A549 (cell line): ENCODE results near the gene TM4SF5. TPM values are rescaled to one million over a fixed set of nuclear protein-coding genes. Genes with fewer than 3 reads are reported as not detected.
A peak's percentile ranks its signal among the peaks of the same experiment; 100 is the strongest.

ENCODE experiments used
- ATAC-seq, 2 experiments: fragments of 200-7000 bp in 1 of 2; fragments of >200 bp in 1 of 2; cut with Nextera tagmentation in 1 of 2; cut with Tn5 transposase in 1 of 2; 3 replicates each; pipeline versions ENCODE4 v1.8.0 to v1.9.1; 2018 to 2020; ENCODE audit warnings: mild to moderate bottlenecking in 1 of 2, moderate library complexity in 1 of 2
- CTCF ChIA-PET: fragments of 300-600 bp; sonication (Branson Sonifier 250); formaldehyde crosslinking; extraction: SDS; loops from one replicate; lab custom pipeline; 2021; ENCODE audit warnings: antibody characterized with exemption, inconsistent platforms; lab: Yijun Ruan, JAX
- POLR2A ChIA-PET: fragments of 350-600 bp; formaldehyde crosslinking; extraction: SDS; loops from one replicate; lab custom pipeline; 2021; ENCODE audit warnings: antibody characterized with exemption, inconsistent platforms; lab: Yijun Ruan, JAX
- DNase-seq, 2 experiments: peaks; one replicate each; pipeline versions ENCODE4 v3.0.0 to v3.0.0-alpha.2; 2011 to 2016; ENCODE audit warnings: low read depth in 1 of 2, low spot score in 1 of 2
- FAIRE-seq: peaks from 2 replicates; lab custom pipeline; 2011; peaks lifted over from hg19 to GRCh38; lab: Jason Lieb, UNC
- H3K27ac ChIP-seq, 2 experiments: fragments of >200 bp; sonication (Bioruptor Twin); formaldehyde crosslinking; 3 replicates each; pipeline ENCODE4 v1.5.1; 2016 to 2017
- H3K4me1 ChIP-seq: fragments of >200 bp; sonication (Bioruptor Twin); formaldehyde crosslinking; 3 replicates; pipeline ENCODE4 v1.6.1; 2016
- H3K4me2 ChIP-seq: fragments of >200 bp; sonication (Bioruptor Twin); formaldehyde crosslinking; 3 replicates; pipeline ENCODE4 v1.6.1; 2016
- H3K4me3 ChIP-seq: fragments of >200 bp; sonication (Bioruptor Twin); formaldehyde crosslinking; 3 replicates; pipeline ENCODE4 v1.5.1; 2016
- H3K9me3 ChIP-seq: fragments of >200 bp; sonication (Bioruptor Twin); formaldehyde crosslinking; 3 replicates; pipeline ENCODE4 v1.6.1; 2016
- CBX2 ChIP-seq: fragments of 200-600 bp; sonication (generic); IDR thresholded peaks from 2 replicates; pipeline ENCODE4 v1.6.1; 2016; ENCODE audit warnings: low read depth, mild to moderate bottlenecking, borderline replicate concordance
- CHD2 ChIP-seq: fragments of 150-350 bp; IDR thresholded peaks from 2 replicates; pipeline ENCODE4 v1.6.1; 2014; ENCODE audit warnings: low read length; ENCODE audit not compliant: partially characterized antibody
- EHF ChIP-seq: fragments of 250-450 bp; sonication (Bioruptor Pico); IDR thresholded peaks from 2 replicates; pipeline ENCODE4 v1.5.0; 2020; ENCODE audit warnings: mild to moderate bottlenecking
- NR3C1 ChIP-seq: fragments of >200 bp; sonication (Bioruptor Twin); formaldehyde crosslinking; IDR thresholded peaks from 3 replicates; pipeline ENCODE4 v1.6.1; 2017
- PHF8 ChIP-seq: fragments of 200-600 bp; sonication (generic); IDR thresholded peaks from 2 replicates; pipeline ENCODE4 v1.6.1; 2016; ENCODE audit warnings: low read depth, mild to moderate bottlenecking, antibody characterized with exemption, moderate library complexity, borderline replicate concordance
- POLR2AphosphoS2 ChIP-seq: conservative IDR thresholded peaks from 2 replicates; pipeline ENCODE4 v1.6.1; 2012; ENCODE audit warnings: low read length, improper control_type of control experiment, inconsistent platforms
- RAD21 ChIP-seq, 2 experiments: fragments of >200 bp in 1 of 2; sonication (Bioruptor Twin) in 1 of 2; formaldehyde crosslinking in 1 of 2; IDR thresholded peaks in 1 of 2; conservative IDR thresholded peaks in 1 of 2; 2 replicates in 1 of 2; 3 replicates in 1 of 2; pipeline ENCODE4 v1.6.1; 2012 to 2018; ENCODE audit warnings: inconsistent platforms in 1 of 2
- RNF2 ChIP-seq: fragments of 200-600 bp; sonication (generic); IDR thresholded peaks from 2 replicates; pipeline ENCODE4 v1.6.1; 2016; ENCODE audit warnings: low read depth, mild to moderate bottlenecking, antibody characterized with exemption, moderate library complexity, borderline replicate concordance
- SREBF2 ChIP-seq: fragments of 450-650 bp; IDR thresholded peaks from 2 replicates; pipeline ENCODE4 v1.6.1; 2014; ENCODE audit warnings: mild to moderate bottlenecking, moderate library complexity
- TFCP2L1 ChIP-seq: fragments of 250-450 bp; sonication (Bioruptor Pico); IDR thresholded peaks from 2 replicates; pipeline ENCODE4 v1.5.0; 2021; ENCODE audit warnings: mild to moderate bottlenecking
- WGBS: methylation state at CpG from one replicate; pipeline ENCODE4 v1.1.6; 2017; ENCODE audit errors: missing lambda C conversion rate; 5-methylcytosine and 5-hydroxymethylcytosine counted together
- polyA plus RNA-seq, 4 experiments: library from polyadenylated mRNA; depleted of rRNA in 3 of 4; stranded (reverse); fragments of >200 nt; fragmentation: RNase III in 1 of 4; extraction: RNeasy Plus Mini Kit Qiagen cat#74134 plus additional on column Dnase treatment in 1 of 4; gene quantifications; 2 replicates in 3 of 4; 3 replicates in 1 of 4; pipeline ENCODE4 v1.2.3, GENCODE V29; 2011 to 2017
- TF ChIP-seq, protein P1 (sequence below): fragments of 200-600 bp; sonication (generic); IDR thresholded peaks from 2 replicates; pipeline ENCODE4 v1.6.1; 2016; ENCODE audit warnings: antibody characterized with exemption, mild to moderate bottlenecking, moderate library complexity
- TF ChIP-seq, protein P2 (sequence below): fragments of 250-450 bp; sonication (Bioruptor Pico); IDR thresholded peaks from 2 replicates; pipeline ENCODE4 v1.5.0; 2020; ENCODE audit warnings: low read depth, mild to moderate bottlenecking, moderate library complexity

TM4SF5 gene
- polyA plus RNA-seq, 2 of the 4 experiments (the other 2 are of a cell fraction): 0.68 to 0.80 TPM

DNA sequence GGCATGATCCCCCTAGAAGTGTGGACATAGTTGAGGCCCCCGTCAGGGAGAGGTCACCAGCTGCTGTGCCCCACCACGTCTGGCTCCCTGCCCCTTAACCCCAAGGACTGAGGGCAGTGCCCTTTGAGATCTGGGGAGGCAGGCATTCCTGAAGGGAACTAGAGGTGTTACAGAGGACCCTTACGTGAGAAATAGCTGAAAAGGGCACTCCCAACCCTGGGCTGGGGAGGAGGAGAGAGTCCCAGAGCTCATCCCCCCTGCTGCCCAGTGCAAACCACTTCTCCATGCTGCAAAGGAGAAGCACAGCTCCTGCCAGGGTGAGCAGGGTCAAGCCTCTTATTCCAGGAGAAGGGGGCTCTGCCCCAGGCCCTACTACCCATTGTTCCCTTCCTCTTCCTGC lies 51.1 kb downstream of the TM4SF5 start:
- DNase-seq: no peak
- Histone ChIP-seq H3K4me1 (no peaks in the 10 kb centered on the region), H3K4me2 (no peak overlapping the region), H3K4me3 (no peak overlapping the region), H3K9me3 (no peaks in the 10 kb centered on the region), H3K27ac (no peak overlapping the region)
- TF ChIP-seq NR3C1 (no peak), RAD21 (conservative IDR thresholded peaks at IDR 0.05 in 1 of 2, IDR thresholded peaks at IDR 0.05 in 1 of 2) (no peak)
- TF ChIP-seq, protein P1, sequence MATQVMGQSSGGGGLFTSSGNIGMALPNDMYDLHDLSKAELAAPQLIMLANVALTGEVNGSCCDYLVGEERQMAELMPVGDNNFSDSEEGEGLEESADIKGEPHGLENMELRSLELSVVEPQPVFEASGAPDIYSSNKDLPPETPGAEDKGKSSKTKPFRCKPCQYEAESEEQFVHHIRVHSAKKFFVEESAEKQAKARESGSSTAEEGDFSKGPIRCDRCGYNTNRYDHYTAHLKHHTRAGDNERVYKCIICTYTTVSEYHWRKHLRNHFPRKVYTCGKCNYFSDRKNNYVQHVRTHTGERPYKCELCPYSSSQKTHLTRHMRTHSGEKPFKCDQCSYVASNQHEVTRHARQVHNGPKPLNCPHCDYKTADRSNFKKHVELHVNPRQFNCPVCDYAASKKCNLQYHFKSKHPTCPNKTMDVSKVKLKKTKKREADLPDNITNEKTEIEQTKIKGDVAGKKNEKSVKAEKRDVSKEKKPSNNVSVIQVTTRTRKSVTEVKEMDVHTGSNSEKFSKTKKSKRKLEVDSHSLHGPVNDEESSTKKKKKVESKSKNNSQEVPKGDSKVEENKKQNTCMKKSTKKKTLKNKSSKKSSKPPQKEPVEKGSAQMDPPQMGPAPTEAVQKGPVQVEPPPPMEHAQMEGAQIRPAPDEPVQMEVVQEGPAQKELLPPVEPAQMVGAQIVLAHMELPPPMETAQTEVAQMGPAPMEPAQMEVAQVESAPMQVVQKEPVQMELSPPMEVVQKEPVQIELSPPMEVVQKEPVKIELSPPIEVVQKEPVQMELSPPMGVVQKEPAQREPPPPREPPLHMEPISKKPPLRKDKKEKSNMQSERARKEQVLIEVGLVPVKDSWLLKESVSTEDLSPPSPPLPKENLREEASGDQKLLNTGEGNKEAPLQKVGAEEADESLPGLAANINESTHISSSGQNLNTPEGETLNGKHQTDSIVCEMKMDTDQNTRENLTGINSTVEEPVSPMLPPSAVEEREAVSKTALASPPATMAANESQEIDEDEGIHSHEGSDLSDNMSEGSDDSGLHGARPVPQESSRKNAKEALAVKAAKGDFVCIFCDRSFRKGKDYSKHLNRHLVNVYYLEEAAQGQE: no peak
- peak; percentile 23 to 54; a peak in 3 of 6 replicates for ATAC-seq
- POLR2A ChIA-PET: no interaction called here
- 87% methylated on average over 3 of the region's 3 CpGs for WGBS
- FAIRE-seq: no peak
- CTCF ChIA-PET: interaction anchor here (1.1 to 5.8 kb wide), 6 partner anchors 15 to 65 kb away, joined by 3 to 21 read pairs (median 6); partner anchors contain the start of gene GLTPD2

DNA sequence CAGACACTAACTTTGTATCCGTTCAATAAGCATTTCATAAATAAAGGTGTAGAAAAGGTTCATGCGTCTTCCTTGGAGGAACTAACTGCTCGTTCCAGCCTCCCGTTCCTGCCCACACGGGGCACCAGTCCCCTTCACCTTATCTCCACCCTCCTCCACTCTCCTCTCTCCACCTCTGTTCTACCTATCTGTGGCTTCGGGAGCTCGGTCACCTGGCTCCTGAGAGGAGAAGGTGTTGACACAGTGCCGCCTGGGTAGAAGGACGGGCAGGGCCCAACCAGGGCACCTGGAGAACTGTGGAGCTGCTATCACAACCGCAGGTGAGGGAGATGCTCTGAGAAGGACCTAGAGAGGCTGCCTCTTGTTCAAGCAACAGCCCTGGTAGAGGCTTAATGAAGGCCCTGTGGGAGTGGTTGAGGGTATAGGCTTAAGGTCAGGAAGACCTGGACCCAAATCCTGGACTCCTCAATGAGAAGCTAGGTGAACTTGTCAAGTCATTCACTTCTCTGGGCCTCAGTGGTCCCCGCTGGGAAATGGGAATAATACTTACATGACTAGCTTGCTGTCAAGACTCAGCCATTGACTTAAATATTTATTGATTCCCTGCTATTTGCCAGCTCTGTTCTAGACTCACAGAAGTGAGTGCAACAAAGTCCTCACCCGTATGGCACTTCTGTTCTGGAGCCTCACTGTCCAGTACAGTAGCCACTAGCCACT lies 51.8 kb downstream of the TM4SF5 start:
- no peak for TF ChIP-seq EHF (CRISPR knock-in tag)
- TF ChIP-seq, all 56 proteins: peak for 0
- no peak overlapping the region for H3K27ac ChIP-seq
- CTCF ChIA-PET: interaction anchor here (0.6 to 5.8 kb wide), 10 partner anchors 11 to 147 kb away, joined by 3 to 21 read pairs (median 4); partner anchors contain the start of gene GLTPD2
- no peak overlapping the region for H3K4me2 ChIP-seq
- FAIRE-seq (no peak), DNase-seq (no peak), ATAC-seq (peak; percentile 18 to 49; a peak in 3 of 6 replicates)
- POLR2A ChIA-PET: interaction anchor here (0.6 to 1.1 kb wide), 2 partner anchors 28 to 680 kb away, joined by 4 to 7 read pairs; partner anchors contain the start of gene PSMB6
- 78% methylated on average over 12 of the region's 12 CpGs for WGBS
- no peaks in the 10 kb centered on the region for H3K4me1 ChIP-seq
- no peak overlapping the region for H3K4me3 ChIP-seq
- H3K9me3 ChIP-seq: no peaks in the 10 kb centered on the region

DNA sequence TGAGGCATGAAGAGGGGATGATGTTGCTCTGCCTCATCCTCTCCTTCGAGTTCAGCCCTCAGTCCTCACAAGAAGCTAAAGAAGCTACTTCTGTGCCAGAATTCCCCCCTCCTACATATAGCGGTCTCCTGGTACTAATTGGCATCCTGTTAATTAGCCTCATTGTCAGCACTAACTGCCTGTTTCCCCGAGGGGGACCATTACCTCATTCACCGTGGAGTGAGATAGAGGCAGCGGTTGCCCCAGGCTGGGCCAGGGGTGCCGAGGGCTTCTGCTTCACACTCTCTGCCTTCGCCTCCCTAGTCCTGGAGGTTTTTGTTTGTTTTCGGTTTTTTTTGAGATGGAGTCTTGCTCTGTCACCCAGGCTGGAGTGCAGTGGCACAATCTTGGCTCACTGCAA lies 55.7 kb downstream of the TM4SF5 start:
- Histone ChIP-seq H3K27ac (no peak overlapping the region), H3K4me3 (no peak overlapping the region), H3K9me3 (no peaks in the 10 kb centered on the region), H3K4me1 (no peaks in the 10 kb centered on the region), H3K4me2 (no peak overlapping the region)
- TF ChIP-seq CBX2 (no peak), TFCP2L1 (CRISPR knock-in tag) (no peak), RNF2 (no peak), SREBF2 (no peak), POLR2AphosphoS2 (no peak), PHF8 (no peak), CHD2 (no peak)
- TF ChIP-seq, protein P2, sequence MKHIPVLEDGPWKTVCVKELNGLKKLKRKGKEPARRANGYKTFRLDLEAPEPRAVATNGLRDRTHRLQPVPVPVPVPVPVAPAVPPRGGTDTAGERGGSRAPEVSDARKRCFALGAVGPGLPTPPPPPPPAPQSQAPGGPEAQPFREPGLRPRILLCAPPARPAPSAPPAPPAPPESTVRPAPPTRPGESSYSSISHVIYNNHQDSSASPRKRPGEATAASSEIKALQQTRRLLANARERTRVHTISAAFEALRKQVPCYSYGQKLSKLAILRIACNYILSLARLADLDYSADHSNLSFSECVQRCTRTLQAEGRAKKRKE (CRISPR knock-in tag): no peak
- 72% methylated on average over 8 of the region's 8 CpGs for WGBS
- FAIRE-seq: no peak
- DNase-seq: no peak
- ATAC-seq: peak; percentile 19 to 52; a peak in 2 of 6 replicates
- POLR2A ChIA-PET: interaction anchor here (1.0 kb wide), 1 partner anchor 37 kb away, joined by 3 read pairs; no protein-coding TSS in a partner anchor
- CTCF ChIA-PET: interaction anchor here (2.4 to 5.8 kb wide), 2 partner anchors 37 to 61 kb away, joined by 8 to 21 read pairs; no protein-coding TSS in a partner anchor
